GM19324 (cell line): ENCODE data around the gene CLEC18B.
"Not testable (repeated sequence)": the region's sequence is repeated elsewhere in the genome, so short reads cannot be mapped to it uniquely, and the experiment has no call there.

ENCODE experiments used
- ATAC-seq: cut with Tn5 transposase; IDR thresholded peaks from one replicate; pipeline ENCODE4 v1.9.1; 2021; ENCODE audit warnings: mild to moderate bottlenecking, moderate library complexity; ENCODE audit not compliant: unreplicated experiment, low FRiP score

The CLEC18B gene

GRCh38 chr16:74446866-74447265, 25.6 kb upstream of the CLEC18B start:
- ATAC-seq, result no peak

GRCh38 chr16:74443624-74444346, 22.5 kb upstream of the CLEC18B start:
- ATAC-seq, result not testable (repeated sequence)

GRCh38 chr16:74439685-74440084, 18.4 kb upstream of the CLEC18B start:
- no peak for ATAC-seq

GRCh38 chr16:74438492-74438979, 17.3 kb upstream of the CLEC18B start:
- no peak for ATAC-seq

GRCh38 chr16:74431516-74431915, 10.2 kb upstream of the CLEC18B start:
- ATAC-seq, result no peak

GRCh38 chr16:74430036-74430712, 8.9 kb upstream of the CLEC18B start:
- not testable (repeated sequence) for ATAC-seq

GRCh38 chr16:74428493-74428892, 7.2 kb upstream of the CLEC18B start:
- ATAC-seq, result not testable (repeated sequence)

GRCh38 chr16:74425751-74426150, 4.5 kb upstream of the CLEC18B start:
- ATAC-seq, result not testable (repeated sequence)

GRCh38 chr16:74423721-74424120, 2.4 kb upstream of the CLEC18B start:
- ATAC-seq, result not testable (repeated sequence)

GRCh38 chr16:74422086-74422485, 808 bp upstream of the CLEC18B start:
- ATAC-seq, result not testable (repeated sequence)

- ATAC-seq, result not testable (repeated sequence)
These were observed 156 bp upstream of the CLEC18B start for GRCh38 chr16:74421482-74421785.

- not testable (repeated sequence) for ATAC-seq
These were observed 1.5 kb downstream of the CLEC18B start for GRCh38 chr16:74419811-74420210.

- not testable (repeated sequence) for ATAC-seq
These were observed 3.4 kb downstream of the CLEC18B start for GRCh38 chr16:74417897-74418296.

- not testable (repeated sequence) for ATAC-seq
These were observed 7.4 kb downstream of the CLEC18B start for GRCh38 chr16:74413920-74414319.

- not testable (repeated sequence) for ATAC-seq
These were observed 7.8 kb downstream of the CLEC18B start for GRCh38 chr16:74413485-74413884.

GRCh38 chr16:74412775-74413390, 8.4 kb downstream of the CLEC18B start:
- not testable (repeated sequence) for ATAC-seq

GRCh38 chr16:74412138-74412774, 9.0 kb downstream of the CLEC18B start:
- not testable (repeated sequence) for ATAC-seq

GRCh38 chr16:74410981-74411380, 10.3 kb downstream of the CLEC18B start:
- ATAC-seq, result not testable (repeated sequence)

GRCh38 chr16:74410057-74410957, 11.0 kb downstream of the CLEC18B start:
- not testable (repeated sequence) for ATAC-seq
